SH-SY5Y (cell line): ENCODE results near the gene TIAM2.

Source experiments
- GATA2 ChIP-seq: IDR thresholded peaks from 2 replicates; pipeline ENCODE4 v1.6.1; 2011; ENCODE audit warnings: mild to moderate bottlenecking, low read depth, low read length
- GATA3 ChIP-seq: IDR thresholded peaks from 2 replicates; pipeline ENCODE4 v1.6.1; 2011; ENCODE audit warnings: low read depth, mild to moderate bottlenecking, low read length, moderate library complexity

GRCh38 chr6:155221086-155221485 lies 226.0 kb downstream of the TIAM2 start:
- no peak for TF ChIP-seq GATA2
- no peak for TF ChIP-seq GATA3
